ENCODE measurements around the gene CTNNA2. TPM values are rescaled to one million over a fixed set of nuclear protein-coding genes. Genes with fewer than 3 reads are reported as not detected.

CTNNA2 gene
- total RNA-seq, 1 experiment from 2014 or later, result 5.5 TPM

DNA sequence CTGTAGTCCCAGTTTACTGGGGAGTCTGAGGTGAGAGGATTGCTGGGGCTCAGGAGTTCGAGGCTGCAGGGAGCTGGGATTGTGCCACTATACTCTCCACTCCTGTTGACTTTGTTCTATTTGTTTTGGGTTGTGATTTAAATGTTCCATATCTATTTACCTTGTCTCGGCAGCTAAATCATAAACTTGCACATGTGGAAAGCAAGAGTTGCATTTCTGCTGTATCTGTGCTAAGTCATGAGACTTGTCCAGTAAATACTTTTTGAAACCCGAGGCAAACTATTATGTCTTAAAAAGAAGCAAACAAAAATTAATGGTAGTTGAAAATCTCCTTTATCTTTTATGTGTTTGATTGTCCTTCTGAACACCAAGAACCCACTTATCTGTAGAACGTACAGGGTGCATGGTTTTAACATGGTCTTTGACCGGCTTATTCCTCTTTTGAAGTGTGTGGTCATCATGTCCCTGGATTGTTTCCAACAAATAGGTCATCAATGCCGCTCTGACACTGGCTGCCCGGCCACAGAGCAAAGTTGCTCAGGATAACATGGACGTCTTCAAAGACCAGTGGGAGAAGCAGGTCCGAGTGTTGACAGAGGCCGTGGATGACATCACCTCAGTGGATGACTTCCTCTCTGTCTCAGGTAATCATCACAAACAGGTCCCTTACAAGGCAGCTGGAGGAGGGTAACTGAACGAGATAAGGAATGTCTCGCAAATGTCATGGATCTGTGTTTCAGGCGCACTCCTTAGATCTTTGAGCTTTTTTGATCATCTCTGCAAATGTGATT, 1032.8 kb downstream of the CTNNA2 start:
- H2AFZ ChIP-seq (ENCODE audit: low read length), result no peak overlapping the region
- H3K4me1 ChIP-seq (ENCODE audit: insufficient read depth, low read length), result peaks cover 6% of the 10 kb centered on the region; the same call in 1 of the 2 replicates
- no peaks in the 10 kb centered on the region for H3K27me3 ChIP-seq (ENCODE audit: insufficient read depth, low read length)
- H3K18ac ChIP-seq (ENCODE audit: insufficient read length, low read depth, low read length), result no peak overlapping the region
- no peaks in the 10 kb centered on the region for H3K79me1 ChIP-seq (ENCODE audit: insufficient read depth, low read depth, low read length, poor library complexity, severe bottlenecking)
- H3K23ac ChIP-seq (ENCODE audit: insufficient read length, low read depth, low read length), result no peak overlapping the region
- no peaks in the 10 kb centered on the region; a peak in 1 of 7 replicates for H3K36me3 Mint-ChIP-seq (ENCODE audit: insufficient read depth in 1 of 3, low read depth in 3 of 3)
- no peaks in the 10 kb centered on the region for H3K23me2 ChIP-seq (ENCODE audit: insufficient read length, low read depth, low read length, poor library complexity, severe bottlenecking)
- H2BK120ac ChIP-seq (ENCODE audit: low read depth, low read length, poor library complexity, severe bottlenecking), result no peak overlapping the region
- no peaks in the 10 kb centered on the region for H3K9me3 ChIP-seq (ENCODE audit: control insufficient read depth, low read depth, low read length)
- H2AK5ac ChIP-seq (ENCODE audit: insufficient read length, low read length), result no peak overlapping the region
- no peak overlapping the region for H4K5ac ChIP-seq (ENCODE audit: insufficient read length, low read depth, low read length)
- no peak overlapping the region for H3K4me3 Mint-ChIP-seq
- 0 out of 7 replicates have a peak overlapping the region, but pooled peaks of 1 of the 3 experiments have one; percentile 14 for H3K27ac Mint-ChIP-seq
- no peak overlapping the region for H4K8ac ChIP-seq (replicated peaks; ENCODE audit: insufficient read length, low read depth, low read length)
- no peak overlapping the region for H3K9ac ChIP-seq (ENCODE audit: extremely low read depth, insufficient read length, low read length)
- H3K56ac ChIP-seq (ENCODE audit: insufficient read length, low read depth, low read length), result no peak overlapping the region
- no peaks in the 10 kb centered on the region for H3K79me2 ChIP-seq (ENCODE audit: insufficient read depth, low read length)
- no peak overlapping the region for H3K14ac ChIP-seq (ENCODE audit: insufficient read depth, low read length)
- no peak overlapping the region for H3K4ac ChIP-seq (ENCODE audit: low read depth, low read length)
- H2BK15ac ChIP-seq (ENCODE audit: low read depth, low read length), result no peak overlapping the region
- no peak overlapping the region for H2BK12ac ChIP-seq (ENCODE audit: insufficient read length, low read depth, low read length)
- no peak overlapping the region for H3K4me2 ChIP-seq (ENCODE audit: insufficient read depth, insufficient read length, low read length)
- no peak overlapping the region for H2BK20ac ChIP-seq (ENCODE audit: low read depth, low read length, poor library complexity, severe bottlenecking)
- no CpG with 5 or more reads among the region's 13 CpGs for WGBS (ENCODE audit: extremely low coverage, insufficient read length, low lambda C conversion rate)
- TF ChIP-seq, protein P1, sequence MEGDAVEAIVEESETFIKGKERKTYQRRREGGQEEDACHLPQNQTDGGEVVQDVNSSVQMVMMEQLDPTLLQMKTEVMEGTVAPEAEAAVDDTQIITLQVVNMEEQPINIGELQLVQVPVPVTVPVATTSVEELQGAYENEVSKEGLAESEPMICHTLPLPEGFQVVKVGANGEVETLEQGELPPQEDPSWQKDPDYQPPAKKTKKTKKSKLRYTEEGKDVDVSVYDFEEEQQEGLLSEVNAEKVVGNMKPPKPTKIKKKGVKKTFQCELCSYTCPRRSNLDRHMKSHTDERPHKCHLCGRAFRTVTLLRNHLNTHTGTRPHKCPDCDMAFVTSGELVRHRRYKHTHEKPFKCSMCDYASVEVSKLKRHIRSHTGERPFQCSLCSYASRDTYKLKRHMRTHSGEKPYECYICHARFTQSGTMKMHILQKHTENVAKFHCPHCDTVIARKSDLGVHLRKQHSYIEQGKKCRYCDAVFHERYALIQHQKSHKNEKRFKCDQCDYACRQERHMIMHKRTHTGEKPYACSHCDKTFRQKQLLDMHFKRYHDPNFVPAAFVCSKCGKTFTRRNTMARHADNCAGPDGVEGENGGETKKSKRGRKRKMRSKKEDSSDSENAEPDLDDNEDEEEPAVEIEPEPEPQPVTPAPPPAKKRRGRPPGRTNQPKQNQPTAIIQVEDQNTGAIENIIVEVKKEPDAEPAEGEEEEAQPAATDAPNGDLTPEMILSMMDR (conservative IDR thresholded peaks at IDR 0.05), result no peak
- H3K9me3 Mint-ChIP-seq, result no peaks in the 10 kb centered on the region
- H4K91ac ChIP-seq (ENCODE audit: insufficient read length, low read depth, low read length), result no peak overlapping the region
- H3K27me3 Mint-ChIP-seq (ENCODE audit: low read depth), result no peaks in the 10 kb centered on the region
- no peak for DNase-seq
- peaks cover 28 to 29% of the 10 kb centered on the region in 2 experiments for H3K4me1 Mint-ChIP-seq
- no peaks in the 10 kb centered on the region for H4K20me1 ChIP-seq (ENCODE audit: control insufficient read depth, insufficient read depth, insufficient read length)
- H3K27ac ChIP-seq (ENCODE audit: insufficient read length, low read depth, low read length), result no peak overlapping the region
- no peak overlapping the region for H2BK5ac ChIP-seq (ENCODE audit: insufficient read length, low read length)
- no peak overlapping the region for H3T11ph ChIP-seq (ENCODE audit: low read length)

Data from H9 (cell line).